ENCODE results near the gene PPT2. TPM values are rescaled to one million over a fixed set of nuclear protein-coding genes. Genes with fewer than 3 reads are reported as not detected.

Gene PPT2
- total RNA-seq, 1 experiment from 2014 or later, result 46.3 TPM

DNA sequence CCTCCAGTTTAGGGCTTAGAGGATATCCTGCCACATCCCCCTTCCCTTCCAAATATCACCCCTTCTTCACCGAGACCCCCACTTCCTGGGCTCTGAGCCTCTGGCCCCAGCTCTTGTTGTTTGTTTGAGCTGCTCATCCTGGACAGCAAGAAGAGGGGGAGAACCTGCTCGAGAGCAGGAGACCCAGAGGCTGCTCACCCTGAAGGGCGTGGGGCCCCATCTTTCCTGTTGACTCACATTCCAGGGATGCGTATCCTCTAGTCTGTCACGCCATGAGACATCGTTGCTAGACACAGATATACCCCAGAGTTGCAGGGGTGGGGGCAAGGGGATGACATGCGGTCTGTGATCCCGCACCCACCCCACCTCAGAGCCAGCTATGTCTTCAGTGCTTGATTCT is 39.1 kb upstream of the PPT2 start:
- Histone ChIP-seq H3K4me2 (ENCODE audit: insufficient read depth, insufficient read length, low read length) (no peak overlapping the region), H3K23me2 (ENCODE audit: insufficient read length, low read depth, low read length, poor library complexity, severe bottlenecking) (no peaks in the 10 kb centered on the region), H2BK20ac (ENCODE audit: low read depth, low read length, poor library complexity, severe bottlenecking) (no peak overlapping the region), H3K56ac (ENCODE audit: insufficient read length, low read depth, low read length) (no peak overlapping the region), H3K9ac (ENCODE audit: extremely low read depth, insufficient read length, low read length) (no peak overlapping the region), H3K79me1 (ENCODE audit: insufficient read depth, low read depth, low read length, poor library complexity, severe bottlenecking) (no peaks in the 10 kb centered on the region), H2BK120ac (ENCODE audit: low read depth, low read length, poor library complexity, severe bottlenecking) (no peak overlapping the region), H3K79me2 (ENCODE audit: insufficient read depth, low read length) (no peaks in the 10 kb centered on the region), H2AK5ac (ENCODE audit: insufficient read length, low read length) (no peak overlapping the region), H3K14ac (ENCODE audit: insufficient read depth, low read length) (no peak overlapping the region), H3K27me3 (ENCODE audit: insufficient read depth, low read length) (no peaks in the 10 kb centered on the region), H4K20me1 (ENCODE audit: control insufficient read depth, insufficient read depth, insufficient read length) (no peaks in the 10 kb centered on the region), H3K27ac (ENCODE audit: insufficient read length, low read depth, low read length) (no peak overlapping the region), H2BK5ac (ENCODE audit: insufficient read length, low read length) (no peak overlapping the region), H2BK15ac (ENCODE audit: low read depth, low read length) (no peak overlapping the region), H3K4ac (ENCODE audit: low read depth, low read length) (no peak overlapping the region), H2BK12ac (ENCODE audit: insufficient read length, low read depth, low read length) (no peak overlapping the region), H4K8ac (replicated peaks; ENCODE audit: insufficient read length, low read depth, low read length) (no peak overlapping the region), H3K9me3 (ENCODE audit: control insufficient read depth, low read depth, low read length) (no peaks in the 10 kb centered on the region), H3K4me1 (ENCODE audit: insufficient read depth, low read length) (no peaks in the 10 kb centered on the region; the same call in 1 of the 2 replicates), H3K23ac (ENCODE audit: insufficient read length, low read depth, low read length) (no peak overlapping the region), H3K18ac (ENCODE audit: insufficient read length, low read depth, low read length) (no peak overlapping the region), H3T11ph (ENCODE audit: low read length) (no peak overlapping the region), H4K91ac (ENCODE audit: insufficient read length, low read depth, low read length) (no peak overlapping the region), H4K5ac (ENCODE audit: insufficient read length, low read depth, low read length) (no peak overlapping the region), H2AFZ (ENCODE audit: low read length) (no peak overlapping the region)
- Mint-ChIP-seq H3K4me3 (no peak overlapping the region), H3K4me1 (peaks cover 3 to 4% of the 10 kb centered on the region in 2 experiments), H3K27me3 (ENCODE audit: low read depth) (peaks cover 2% of the 10 kb centered on the region), H3K9me3 (no peaks in the 10 kb centered on the region; a peak in 1 of 5 replicates), H3K27ac (peak overlapping the region in 2 of 3 experiments; percentile 86 to 91; a peak in 3 of 7 replicates), H3K36me3 (ENCODE audit: insufficient read depth in 1 of 3, low read depth in 3 of 3) (peaks cover 2 to 42% (median 39%) of the 10 kb centered on the region in 3 experiments; a peak in 5 of 7 replicates)
- WGBS (ENCODE audit: extremely low coverage, insufficient read length, low lambda C conversion rate), result no CpG with 5 or more reads among the region's 8 CpGs
- TF ChIP-seq, protein P1, sequence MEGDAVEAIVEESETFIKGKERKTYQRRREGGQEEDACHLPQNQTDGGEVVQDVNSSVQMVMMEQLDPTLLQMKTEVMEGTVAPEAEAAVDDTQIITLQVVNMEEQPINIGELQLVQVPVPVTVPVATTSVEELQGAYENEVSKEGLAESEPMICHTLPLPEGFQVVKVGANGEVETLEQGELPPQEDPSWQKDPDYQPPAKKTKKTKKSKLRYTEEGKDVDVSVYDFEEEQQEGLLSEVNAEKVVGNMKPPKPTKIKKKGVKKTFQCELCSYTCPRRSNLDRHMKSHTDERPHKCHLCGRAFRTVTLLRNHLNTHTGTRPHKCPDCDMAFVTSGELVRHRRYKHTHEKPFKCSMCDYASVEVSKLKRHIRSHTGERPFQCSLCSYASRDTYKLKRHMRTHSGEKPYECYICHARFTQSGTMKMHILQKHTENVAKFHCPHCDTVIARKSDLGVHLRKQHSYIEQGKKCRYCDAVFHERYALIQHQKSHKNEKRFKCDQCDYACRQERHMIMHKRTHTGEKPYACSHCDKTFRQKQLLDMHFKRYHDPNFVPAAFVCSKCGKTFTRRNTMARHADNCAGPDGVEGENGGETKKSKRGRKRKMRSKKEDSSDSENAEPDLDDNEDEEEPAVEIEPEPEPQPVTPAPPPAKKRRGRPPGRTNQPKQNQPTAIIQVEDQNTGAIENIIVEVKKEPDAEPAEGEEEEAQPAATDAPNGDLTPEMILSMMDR (conservative IDR thresholded peaks at IDR 0.05), result no peak
- DNase-seq, result no peak
